Neural progenitor cell (in vitro differentiated cells): ENCODE measurements around the gene RAP1A.

Experiments used
- EZH2phosphoT487 ChIP-seq: fragments of 200-600 bp; sonication (generic); IDR thresholded peaks from 2 replicates; pipeline ENCODE4 v1.6.1; 2017; ENCODE audit warnings: antibody characterized with exemption
- TF ChIP-seq, protein P1 (sequence below): fragments of 200-600 bp; sonication (generic); IDR thresholded peaks from 2 replicates; pipeline ENCODE4 v1.5.1; 2017; ENCODE audit warnings: antibody characterized with exemption, mild to moderate bottlenecking

DNA sequence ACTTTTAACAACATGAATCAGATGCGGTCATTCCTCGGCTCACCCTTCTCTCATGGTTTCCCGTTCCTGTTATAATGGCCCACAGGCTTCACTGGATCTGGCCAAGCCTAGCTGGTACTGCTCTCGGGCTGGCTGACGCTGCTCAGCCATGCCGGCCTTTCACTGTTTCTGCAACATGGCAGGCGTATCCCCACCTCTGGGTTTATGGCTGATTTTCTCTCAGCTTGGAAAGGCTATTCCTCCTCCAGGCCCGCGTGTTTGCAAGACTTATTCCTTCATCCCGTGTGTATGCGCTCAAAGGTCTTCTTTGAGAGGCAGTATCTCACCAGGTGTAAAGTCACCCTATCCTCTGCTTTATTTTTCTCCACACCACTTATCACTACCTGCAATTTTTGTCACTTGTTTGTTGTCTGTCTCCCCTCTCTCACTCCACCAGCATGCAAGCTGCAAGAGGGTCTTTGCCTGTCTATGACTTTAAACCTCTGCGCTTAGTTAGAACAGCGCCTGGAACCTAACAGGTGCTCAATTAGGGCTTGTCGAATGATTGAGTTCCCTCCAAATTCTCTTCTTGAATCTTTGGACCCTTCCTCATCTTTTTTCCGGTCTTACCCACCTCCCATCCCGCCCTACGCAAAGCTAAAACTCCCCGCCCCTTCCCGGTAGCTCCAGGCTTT is 491 bp upstream of the RAP1A start:
- TF ChIP-seq, protein P1, sequence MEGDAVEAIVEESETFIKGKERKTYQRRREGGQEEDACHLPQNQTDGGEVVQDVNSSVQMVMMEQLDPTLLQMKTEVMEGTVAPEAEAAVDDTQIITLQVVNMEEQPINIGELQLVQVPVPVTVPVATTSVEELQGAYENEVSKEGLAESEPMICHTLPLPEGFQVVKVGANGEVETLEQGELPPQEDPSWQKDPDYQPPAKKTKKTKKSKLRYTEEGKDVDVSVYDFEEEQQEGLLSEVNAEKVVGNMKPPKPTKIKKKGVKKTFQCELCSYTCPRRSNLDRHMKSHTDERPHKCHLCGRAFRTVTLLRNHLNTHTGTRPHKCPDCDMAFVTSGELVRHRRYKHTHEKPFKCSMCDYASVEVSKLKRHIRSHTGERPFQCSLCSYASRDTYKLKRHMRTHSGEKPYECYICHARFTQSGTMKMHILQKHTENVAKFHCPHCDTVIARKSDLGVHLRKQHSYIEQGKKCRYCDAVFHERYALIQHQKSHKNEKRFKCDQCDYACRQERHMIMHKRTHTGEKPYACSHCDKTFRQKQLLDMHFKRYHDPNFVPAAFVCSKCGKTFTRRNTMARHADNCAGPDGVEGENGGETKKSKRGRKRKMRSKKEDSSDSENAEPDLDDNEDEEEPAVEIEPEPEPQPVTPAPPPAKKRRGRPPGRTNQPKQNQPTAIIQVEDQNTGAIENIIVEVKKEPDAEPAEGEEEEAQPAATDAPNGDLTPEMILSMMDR = no peak
- no peak for TF ChIP-seq EZH2phosphoT487
